DMS114 treated with DMSO at 0.1 percent for 48 hours (cell line): Measurements from ENCODE around the gene MRPL16.

ENCODE experiments used
- DNase-seq: peaks from one replicate; lab custom pipeline; 2025; ENCODE audit not compliant: unreplicated experiment; lab: John Stamatoyannopoulos, UW

The MRPL16 gene

GRCh38 chr11:59773083-59773440 is 37.5 kb downstream of the MRPL16 start:
- DNase-seq: no peak

- DNase-seq: no peak
Observed at GRCh38 chr11:59771605-59772004, 39.0 kb downstream of the MRPL16 start.

DNA sequence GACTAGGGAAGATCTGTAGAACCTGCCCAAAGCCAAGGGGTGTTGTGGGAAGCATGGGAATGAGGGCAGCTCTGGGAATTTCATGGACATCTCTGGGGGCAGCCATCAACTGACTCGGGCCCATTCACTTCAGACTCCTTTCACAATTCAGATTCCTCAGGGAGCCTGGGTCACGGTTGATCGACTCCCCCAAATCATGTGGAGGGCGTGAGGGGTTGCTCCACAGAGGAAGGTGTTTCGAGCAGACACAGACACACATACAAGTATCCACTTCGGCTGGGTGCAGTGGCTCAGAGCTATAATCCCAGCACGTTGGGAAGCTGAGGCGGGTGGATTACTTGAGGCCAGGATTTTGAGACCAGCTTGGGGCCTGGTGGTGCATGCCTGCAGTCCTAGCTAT is 39.7 kb downstream of the MRPL16 start:
- no peak for DNase-seq

DNA sequence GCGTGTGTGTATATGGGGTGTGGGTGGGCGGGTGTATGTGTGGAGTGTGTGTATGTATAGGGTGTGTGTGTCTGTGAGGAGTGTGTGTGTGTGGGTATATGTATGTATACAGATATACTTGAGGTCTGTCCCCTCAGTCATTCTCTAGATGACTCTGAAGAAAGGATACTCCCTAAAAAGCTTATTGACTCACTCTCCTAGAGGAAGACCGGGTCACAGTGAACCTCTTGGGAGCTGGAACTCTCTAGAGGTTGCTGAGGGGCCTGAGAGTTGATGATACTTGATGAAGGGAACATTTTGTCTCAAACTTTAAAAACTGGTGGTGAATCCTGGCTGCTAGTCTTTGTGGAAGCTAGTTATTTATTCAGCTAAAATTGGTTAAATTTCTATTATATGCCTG is 40.3 kb downstream of the MRPL16 start:
- DNase-seq: no peak

GRCh38 chr11:59769828-59770227 is 40.8 kb downstream of the MRPL16 start:
- no peak for DNase-seq

DNA sequence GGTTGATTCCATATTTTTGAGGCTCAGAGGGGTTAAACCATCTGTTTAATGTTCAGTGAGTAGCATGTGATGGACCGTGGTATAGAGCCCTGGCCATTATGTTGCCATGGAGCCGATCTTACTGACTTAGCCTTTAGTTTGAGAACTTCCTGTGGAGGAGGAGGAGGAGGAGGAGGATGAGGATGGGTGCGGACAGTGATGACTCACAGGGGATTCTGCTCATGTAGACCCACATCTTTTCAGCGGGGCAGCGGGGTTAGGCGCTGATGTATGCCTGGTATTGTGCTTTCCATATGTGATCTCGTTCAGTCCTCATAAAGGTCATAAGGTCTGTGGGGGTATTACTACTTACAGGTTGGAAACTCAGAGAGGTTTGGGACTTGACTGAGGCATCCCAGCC is 41.5 kb downstream of the MRPL16 start:
- DNase-seq: no peak

DNA sequence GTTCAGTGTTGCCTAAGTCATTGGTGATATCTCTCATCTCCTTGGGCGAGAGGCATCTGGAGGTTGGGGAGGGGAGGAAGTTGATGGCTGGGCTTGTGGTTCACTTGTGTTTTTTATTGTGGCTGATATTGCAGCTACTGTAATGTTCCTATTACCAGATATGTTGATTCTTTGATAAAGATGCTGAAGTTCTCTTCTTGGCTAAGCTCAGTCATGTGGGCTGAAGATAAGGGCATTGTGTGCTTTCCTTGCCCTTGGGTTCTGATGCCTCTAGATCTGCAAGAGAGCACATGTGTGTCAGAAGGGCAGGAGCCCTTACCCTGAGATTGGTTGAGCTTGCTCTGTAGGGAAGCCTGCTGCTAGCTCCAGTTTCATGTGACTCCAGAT is 43.4 kb downstream of the MRPL16 start:
- no peak for DNase-seq

GRCh38 chr11:59766542-59767224 is 43.9 kb downstream of the MRPL16 start:
- no peak for DNase-seq

GRCh38 chr11:59765068-59765735 is 45.4 kb downstream of the MRPL16 start:
- no peak for DNase-seq

DNA sequence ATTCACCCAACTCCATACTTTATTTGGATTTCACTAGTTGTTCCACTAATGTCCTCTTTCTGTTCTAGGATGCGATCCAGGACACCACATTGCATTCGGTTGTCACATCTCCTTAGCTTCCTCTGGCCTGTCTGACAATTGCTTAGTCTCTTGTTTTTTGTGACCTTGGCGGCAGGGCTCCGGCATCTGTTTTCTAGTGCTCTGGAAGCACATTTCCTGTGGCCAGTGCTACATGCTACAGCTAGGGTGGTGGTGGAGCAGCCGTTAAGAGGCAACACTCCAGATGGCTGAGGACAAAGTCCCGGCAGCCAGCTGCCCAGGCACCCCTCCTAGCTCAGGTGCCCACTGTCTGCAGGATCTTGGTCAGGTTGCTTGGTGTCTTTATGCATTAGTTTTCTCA is 48.6 kb downstream of the MRPL16 start:
- DNase-seq: no peak

- DNase-seq: no peak
Observed at GRCh38 chr11:59760771-59761170, 49.8 kb downstream of the MRPL16 start.

- DNase-seq: no peak
Observed at GRCh38 chr11:59759900-59760299, 50.7 kb downstream of the MRPL16 start.

DNA sequence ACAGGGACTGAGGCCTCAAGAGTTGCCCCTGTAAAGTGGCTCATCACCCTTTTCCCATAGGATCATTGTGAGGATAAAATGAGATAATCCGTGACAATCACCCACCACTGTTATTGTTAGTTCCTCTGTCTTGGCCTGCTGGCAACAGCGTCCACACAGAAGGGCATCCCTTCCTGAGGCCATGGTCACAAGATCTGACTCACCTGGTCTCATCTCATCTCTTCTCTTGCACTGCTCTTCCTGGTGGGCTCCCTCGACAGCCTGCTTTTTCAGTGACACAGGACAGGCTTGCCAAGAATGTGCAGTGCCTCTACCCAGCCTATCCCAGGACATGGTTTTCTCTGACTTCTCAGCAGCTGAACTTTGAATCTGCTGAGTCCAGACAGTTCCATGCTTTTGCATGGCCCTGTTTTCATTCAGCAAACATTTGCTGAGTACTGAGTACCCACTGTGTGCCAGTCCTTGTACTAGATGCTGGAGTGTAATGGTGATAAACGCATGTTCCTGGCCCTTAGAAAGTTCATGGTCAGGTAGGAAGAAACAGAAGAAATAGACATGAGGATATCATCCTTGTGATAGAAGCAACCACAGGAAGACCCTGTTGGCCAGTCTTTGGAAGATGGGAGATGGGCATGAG is 52.1 kb downstream of the MRPL16 start:
- no peak for DNase-seq

- DNase-seq: no peak
Observed at GRCh38 chr11:59756845-59757244, 53.7 kb downstream of the MRPL16 start.

DNA sequence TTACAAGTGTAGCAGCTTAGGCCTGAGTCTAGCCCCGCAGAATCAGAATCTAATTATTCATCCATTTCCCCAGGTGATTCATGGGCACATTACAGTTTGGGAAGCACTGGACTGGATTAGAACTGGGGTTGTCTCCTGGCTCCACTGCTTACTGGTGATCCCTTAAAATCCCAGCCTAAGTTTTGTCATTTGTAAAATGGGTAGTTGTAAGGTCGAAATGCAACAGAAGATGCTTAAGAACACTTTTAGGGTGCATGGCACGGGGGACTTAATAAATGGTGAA is 54.1 kb downstream of the MRPL16 start:
- no peak for DNase-seq
